ENCODE measurements around the gene DEPP1.

Gene DEPP1

GRCh38 chr10:44935966-44936295 is 42.7 kb downstream of the DEPP1 start:
- Mint-ChIP-seq H3K9me3 (no peaks in the 10 kb centered on the region), H3K27ac (peak overlapping the region; percentile 72), H3K4me1 (ENCODE audit: low read depth) (peaks cover 11% of the 10 kb centered on the region), H3K27me3 (ENCODE audit: low read depth) (peaks cover 4% of the 10 kb centered on the region), H3K4me3 (no peak overlapping the region), H3K36me3 (ENCODE audit: low read depth) (no peaks in the 10 kb centered on the region)
- no peak for DNase-seq (ENCODE audit: low spot score)

- H3K4me3 Mint-ChIP-seq: no peak overlapping the region
- H3K27me3 Mint-ChIP-seq (ENCODE audit: low read depth): peaks cover under 1% of the 10 kb centered on the region
- peak overlapping the region; percentile 72 for H3K27ac Mint-ChIP-seq
- H3K4me1 Mint-ChIP-seq (ENCODE audit: low read depth): peaks cover 11% of the 10 kb centered on the region
- no peak for DNase-seq (ENCODE audit: low spot score)
- H3K36me3 Mint-ChIP-seq (ENCODE audit: low read depth): no peaks in the 10 kb centered on the region
- no peaks in the 10 kb centered on the region for H3K9me3 Mint-ChIP-seq
These were observed 43.2 kb downstream of the DEPP1 start for GRCh38 chr10:44935201-44935965.

GRCh38 chr10:44934416-44935200 is 44.0 kb downstream of the DEPP1 start:
- Mint-ChIP-seq H3K4me3 (no peak overlapping the region), H3K4me1 (ENCODE audit: low read depth) (peaks cover 10% of the 10 kb centered on the region)

GRCh38 chr10:44933451-44934321 is 44.9 kb downstream of the DEPP1 start:
- Mint-ChIP-seq H3K9me3 (no peaks in the 10 kb centered on the region), H3K27me3 (ENCODE audit: low read depth) (no peaks in the 10 kb centered on the region), H3K4me3 (no peak overlapping the region), H3K4me1 (ENCODE audit: low read depth) (peaks cover 10% of the 10 kb centered on the region), H3K27ac (no peak overlapping the region), H3K36me3 (ENCODE audit: low read depth) (no peaks in the 10 kb centered on the region)
- DNase-seq (ENCODE audit: low spot score): no peak

More at GRCh38 chr10:44934416-44935200, 44.0 kb downstream of the DEPP1 start:
- DNase-seq (ENCODE audit: low spot score): no peak
- Mint-ChIP-seq H3K27ac (no peak overlapping the region), H3K27me3 (ENCODE audit: low read depth) (no peaks in the 10 kb centered on the region), H3K9me3 (no peaks in the 10 kb centered on the region), H3K36me3 (ENCODE audit: low read depth) (no peaks in the 10 kb centered on the region)

GRCh38 chr10:44932517-44933450 is 45.8 kb downstream of the DEPP1 start:
- Mint-ChIP-seq H3K4me1 (ENCODE audit: low read depth) (peaks cover 10% of the 10 kb centered on the region), H3K27me3 (ENCODE audit: low read depth) (no peaks in the 10 kb centered on the region), H3K4me3 (no peak overlapping the region), H3K27ac (no peak overlapping the region), H3K9me3 (no peaks in the 10 kb centered on the region), H3K36me3 (ENCODE audit: low read depth) (no peaks in the 10 kb centered on the region)
- peak; percentile 77 for DNase-seq (ENCODE audit: low spot score)

GRCh38 chr10:44931621-44932516 is 46.7 kb downstream of the DEPP1 start:
- no peak for DNase-seq (ENCODE audit: low spot score)
- Mint-ChIP-seq H3K4me3 (no peak overlapping the region), H3K36me3 (ENCODE audit: low read depth) (no peaks in the 10 kb centered on the region), H3K9me3 (no peaks in the 10 kb centered on the region), H3K27ac (no peak overlapping the region), H3K4me1 (ENCODE audit: low read depth) (peaks cover 10% of the 10 kb centered on the region), H3K27me3 (ENCODE audit: low read depth) (no peaks in the 10 kb centered on the region)

GRCh38 chr10:44930904-44931620 is 47.5 kb downstream of the DEPP1 start:
- H3K27ac Mint-ChIP-seq: peak overlapping the region; percentile 6
- no peaks in the 10 kb centered on the region for H3K9me3 Mint-ChIP-seq
- peaks cover 8% of the 10 kb centered on the region for H3K4me1 Mint-ChIP-seq (ENCODE audit: low read depth)
- H3K27me3 Mint-ChIP-seq (ENCODE audit: low read depth): no peaks in the 10 kb centered on the region
- no peak overlapping the region for H3K4me3 Mint-ChIP-seq
- no peak for DNase-seq (ENCODE audit: low spot score)
- H3K36me3 Mint-ChIP-seq (ENCODE audit: low read depth): no peaks in the 10 kb centered on the region

GRCh38 chr10:44929356-44930255 is 49.0 kb downstream of the DEPP1 start:
- no peak for DNase-seq (ENCODE audit: low spot score)
- Mint-ChIP-seq H3K36me3 (ENCODE audit: low read depth) (no peaks in the 10 kb centered on the region), H3K9me3 (no peaks in the 10 kb centered on the region), H3K27me3 (ENCODE audit: low read depth) (no peaks in the 10 kb centered on the region), H3K4me3 (no peak overlapping the region), H3K27ac (no peak overlapping the region), H3K4me1 (ENCODE audit: low read depth) (peaks cover 2% of the 10 kb centered on the region)

- no peak for DNase-seq (ENCODE audit: low spot score)
- H3K36me3 Mint-ChIP-seq (ENCODE audit: low read depth): no peaks in the 10 kb centered on the region
- no peaks in the 10 kb centered on the region for H3K27me3 Mint-ChIP-seq (ENCODE audit: low read depth)
- no peak overlapping the region for H3K4me3 Mint-ChIP-seq
- no peak overlapping the region for H3K27ac Mint-ChIP-seq
- H3K4me1 Mint-ChIP-seq (ENCODE audit: low read depth): peaks cover 2% of the 10 kb centered on the region
- no peaks in the 10 kb centered on the region for H3K9me3 Mint-ChIP-seq
These were observed 50.1 kb downstream of the DEPP1 start for GRCh38 chr10:44928462-44928861.

- Mint-ChIP-seq H3K27ac (no peak overlapping the region), H3K27me3 (ENCODE audit: low read depth) (no peaks in the 10 kb centered on the region), H3K9me3 (no peaks in the 10 kb centered on the region), H3K4me1 (ENCODE audit: low read depth) (no peaks in the 10 kb centered on the region), H3K36me3 (ENCODE audit: low read depth) (no peaks in the 10 kb centered on the region), H3K4me3 (no peak overlapping the region)
- no peak for DNase-seq (ENCODE audit: low spot score)
These were observed 51.3 kb downstream of the DEPP1 start for GRCh38 chr10:44927352-44927751.

- H3K4me3 Mint-ChIP-seq: no peak overlapping the region
- H3K36me3 Mint-ChIP-seq (ENCODE audit: low read depth): no peaks in the 10 kb centered on the region
- no peak for DNase-seq (ENCODE audit: low spot score)
- H3K9me3 Mint-ChIP-seq: no peaks in the 10 kb centered on the region
- H3K27ac Mint-ChIP-seq: no peak overlapping the region
- H3K4me1 Mint-ChIP-seq (ENCODE audit: low read depth): no peaks in the 10 kb centered on the region
- H3K27me3 Mint-ChIP-seq (ENCODE audit: low read depth): no peaks in the 10 kb centered on the region
These were observed 51.8 kb downstream of the DEPP1 start for GRCh38 chr10:44926751-44927351.
